ENCODE measurements around the gene PCDHGA8.
A peak's percentile ranks its signal among the peaks of the same experiment; 100 is the strongest.
"Not testable (repeated sequence)": the region's sequence is repeated elsewhere in the genome, so short reads cannot be mapped to it uniquely, and the experiment has no call there.

The PCDHGA8 gene

GRCh38 chr5:141384471-141385267 is 7.8 kb upstream of the PCDHGA8 start:
- no peak for DNase-seq (ENCODE audit: low read depth)
- no peak for TF ChIP-seq CTCF (IDR thresholded peaks at IDR 0.05; ENCODE audit: low read depth, low read length, missing control alignments)
- no peak overlapping the region for H3K4me3 ChIP-seq (ENCODE audit: low read depth, low read length)

DNA sequence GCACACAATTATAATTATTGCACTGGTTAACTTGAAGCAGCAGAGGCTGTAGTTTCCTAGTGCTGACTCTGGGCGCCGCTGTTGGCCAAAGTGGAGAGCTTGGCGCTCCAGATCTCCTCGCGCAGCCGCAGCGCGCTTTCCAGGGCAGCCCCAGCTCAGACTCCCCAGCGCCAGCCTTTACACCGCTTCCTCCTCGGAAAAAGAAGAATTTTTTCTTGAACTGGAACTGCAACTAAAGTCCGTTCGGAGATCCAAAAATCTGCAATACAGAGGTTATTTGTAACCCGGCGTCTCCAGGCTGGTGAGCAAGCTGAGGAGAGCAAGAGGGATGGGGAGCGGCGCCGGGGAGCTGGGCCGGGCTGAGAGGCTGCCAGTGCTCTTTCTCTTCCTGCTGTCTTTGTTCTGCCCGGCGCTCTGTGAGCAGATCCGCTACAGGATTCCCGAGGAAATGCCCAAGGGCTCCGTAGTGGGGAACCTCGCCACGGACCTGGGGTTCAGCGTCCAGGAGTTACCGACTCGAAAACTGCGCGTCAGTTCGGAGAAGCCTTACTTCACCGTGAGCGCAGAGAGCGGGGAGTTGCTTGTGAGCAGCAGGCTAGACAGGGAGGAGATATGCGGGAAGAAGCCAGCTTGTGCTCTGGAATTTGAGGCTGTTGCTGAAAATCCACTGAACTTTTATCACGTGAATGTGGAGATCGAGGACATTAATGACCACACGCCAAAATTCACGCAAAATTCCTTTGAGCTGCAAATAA is 4.7 kb upstream of the PCDHGA8 start, which contains the start of gene PCDHGB4:
Gene PCDHGB4 (plus strand): TSS at position 142 of the 755 bp plus-strand sequence. CDS start 187 bp downstream, at position 329.
- H3K4me3 ChIP-seq (ENCODE audit: low read depth, low read length); DNase-seq (ENCODE audit: low read depth): not testable (repeated sequence)

GRCh38 chr5:141388661-141389060 is 3.8 kb upstream of the PCDHGA8 start:
- DNase-seq (ENCODE audit: low read depth) = no peak
- H3K4me3 ChIP-seq (ENCODE audit: low read depth, low read length) = no peak overlapping the region
- no peak for TF ChIP-seq CTCF (IDR thresholded peaks at IDR 0.05; ENCODE audit: low read depth, low read length, missing control alignments)

DNA sequence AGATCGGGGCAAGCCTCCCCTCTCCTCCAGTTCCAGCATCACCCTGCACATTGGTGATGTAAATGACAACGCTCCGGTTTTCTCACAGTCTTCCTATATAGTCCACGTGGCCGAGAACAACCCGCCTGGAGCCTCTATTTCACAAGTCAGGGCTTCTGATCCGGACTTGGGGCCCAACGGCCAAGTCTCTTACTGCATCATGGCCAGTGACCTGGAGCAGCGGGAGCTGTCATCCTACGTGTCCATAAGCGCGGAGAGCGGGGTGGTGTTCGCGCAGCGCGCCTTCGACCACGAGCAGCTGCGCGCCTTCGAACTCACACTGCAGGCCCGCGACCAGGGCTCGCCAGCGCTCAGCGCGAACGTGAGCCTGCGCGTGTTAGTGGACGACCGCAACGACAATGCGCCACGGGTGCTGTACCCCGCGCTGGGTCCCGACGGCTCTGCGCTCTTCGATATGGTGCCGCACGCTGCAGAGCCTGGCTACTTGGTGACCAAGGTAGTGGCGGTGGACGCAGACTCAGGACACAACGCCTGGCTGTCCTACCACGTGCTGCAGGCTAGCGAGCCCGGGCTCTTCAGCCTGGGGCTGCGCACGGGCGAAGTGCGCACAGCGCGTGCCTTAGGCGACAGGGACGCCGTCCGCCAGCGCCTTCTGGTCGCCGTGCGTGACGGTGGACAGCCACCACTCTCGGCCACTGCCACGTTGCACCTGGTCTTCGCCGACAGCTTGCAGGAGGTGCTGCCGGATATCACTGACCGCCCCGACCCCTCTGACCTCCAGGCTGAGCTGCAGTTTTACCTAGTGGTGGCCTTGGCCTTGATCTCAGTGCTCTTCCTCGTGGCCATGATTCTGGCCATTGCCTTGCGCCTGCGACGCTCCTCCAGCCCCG is 3.0 kb upstream of the PCDHGA8 start:
- H3K4me3 ChIP-seq (ENCODE audit: low read depth, low read length) = no peak overlapping the region
- TF ChIP-seq CTCF (IDR thresholded peaks at IDR 0.05; ENCODE audit: low read depth, low read length, missing control alignments) = no peak
- DNase-seq (ENCODE audit: low read depth) = no peak

DNA sequence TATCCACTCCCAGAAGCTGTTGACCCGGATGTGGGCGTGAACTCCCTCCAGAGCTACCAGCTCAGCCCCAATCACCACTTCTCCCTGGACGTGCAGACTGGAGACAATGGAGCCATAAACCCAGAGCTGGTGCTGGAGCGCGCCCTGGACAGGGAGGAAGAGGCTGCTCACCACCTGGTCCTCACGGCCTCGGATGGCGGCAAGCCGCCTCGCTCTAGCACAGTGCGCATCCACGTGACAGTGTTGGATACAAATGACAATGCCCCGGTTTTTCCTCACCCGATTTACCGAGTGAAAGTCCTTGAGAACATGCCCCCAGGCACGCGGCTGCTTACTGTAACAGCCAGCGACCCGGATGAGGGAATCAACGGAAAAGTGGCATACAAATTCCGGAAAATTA is 834 bp downstream of the PCDHGA8 start:
- H3K4me3 ChIP-seq (ENCODE audit: low read depth, low read length) = no peak overlapping the region
- no peak for DNase-seq (ENCODE audit: low read depth)
- TF ChIP-seq CTCF (IDR thresholded peaks at IDR 0.05; ENCODE audit: low read depth, low read length, missing control alignments) = no peak

GRCh38 chr5:141394401-141395187 is 2.2 kb downstream of the PCDHGA8 start:
- not testable (repeated sequence) for DNase-seq (ENCODE audit: low read depth); H3K4me3 ChIP-seq (ENCODE audit: low read depth, low read length)

- peak; percentile 69 for TF ChIP-seq CTCF (IDR thresholded peaks at IDR 0.05; ENCODE audit: low read depth, low read length, missing control alignments)
- not testable (repeated sequence) for DNase-seq (ENCODE audit: low read depth)
- peak within 1 kb of the TSS; percentile 53 for H3K4me3 ChIP-seq (ENCODE audit: low read depth, low read length)
Observed at GRCh38 chr5:141397756-141398551, 5.5 kb downstream of the PCDHGA8 start, which contains the start of gene PCDHGB5. PCDHGB5 (plus strand) TSS chr5:141397947; CDS start chr5:141398128, 181 bp downstream.

Measured in GM12864 (cell line).